ENCODE results near the gene DST. TPM values are rescaled to one million over a fixed set of nuclear protein-coding genes. Genes with fewer than 3 reads are reported as not detected.

Gene DST
- total RNA-seq, 1 experiment from 2014 or later, result 91.9 TPM

DNA sequence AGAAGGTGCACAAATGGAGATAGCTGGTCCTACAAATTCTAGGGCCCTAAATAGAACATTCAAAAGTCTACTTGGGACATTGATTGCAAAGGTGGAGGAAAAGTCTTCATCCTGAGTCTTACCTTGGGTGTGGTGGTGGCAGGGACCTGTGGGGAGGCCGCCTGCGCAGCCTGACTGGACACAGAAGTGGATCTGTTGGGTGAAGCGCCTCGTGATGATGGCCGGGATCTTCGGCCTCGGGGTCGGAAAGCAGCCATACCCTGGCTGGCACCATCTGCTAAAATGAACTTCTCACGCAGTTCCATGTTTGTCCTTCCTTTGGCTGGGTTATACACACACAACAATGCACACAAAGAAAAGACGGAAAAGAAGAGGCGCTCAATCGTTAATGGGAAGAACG is 179.2 kb downstream of the DST start:
- Histone ChIP-seq H3K9me3 (ENCODE audit: control insufficient read depth, low read depth, low read length) (no peaks in the 10 kb centered on the region), H3K9ac (ENCODE audit: extremely low read depth, insufficient read length, low read length) (no peak overlapping the region), H3K14ac (ENCODE audit: insufficient read depth, low read length) (no peak overlapping the region), H3K4me1 (ENCODE audit: insufficient read depth, low read length) (no peaks in the 10 kb centered on the region), H3K4me2 (ENCODE audit: insufficient read depth, insufficient read length, low read length) (no peak overlapping the region), H3K79me1 (ENCODE audit: insufficient read depth, low read depth, low read length, poor library complexity, severe bottlenecking) (no peaks in the 10 kb centered on the region), H2AK5ac (ENCODE audit: insufficient read length, low read length) (no peak overlapping the region), H4K91ac (ENCODE audit: insufficient read length, low read depth, low read length) (no peak overlapping the region), H2BK5ac (ENCODE audit: insufficient read length, low read length) (no peak overlapping the region), H3K4ac (ENCODE audit: low read depth, low read length) (no peak overlapping the region), H2BK20ac (ENCODE audit: low read depth, low read length, poor library complexity, severe bottlenecking) (no peak overlapping the region), H3K18ac (ENCODE audit: insufficient read length, low read depth, low read length) (no peak overlapping the region), H3K56ac (ENCODE audit: insufficient read length, low read depth, low read length) (no peak overlapping the region), H3K27me3 (ENCODE audit: insufficient read depth, low read length) (no peaks in the 10 kb centered on the region), H3K79me2 (ENCODE audit: insufficient read depth, low read length) (no peaks in the 10 kb centered on the region), H3K23me2 (ENCODE audit: insufficient read length, low read depth, low read length, poor library complexity, severe bottlenecking) (no peaks in the 10 kb centered on the region), H2AFZ (ENCODE audit: low read length) (no peak overlapping the region), H2BK12ac (ENCODE audit: insufficient read length, low read depth, low read length) (no peak overlapping the region), H3T11ph (ENCODE audit: low read length) (no peak overlapping the region), H3K27ac (ENCODE audit: insufficient read length, low read depth, low read length) (no peak overlapping the region), H4K20me1 (ENCODE audit: control insufficient read depth, insufficient read depth, insufficient read length) (no peaks in the 10 kb centered on the region), H2BK120ac (ENCODE audit: low read depth, low read length, poor library complexity, severe bottlenecking) (no peak overlapping the region), H4K5ac (ENCODE audit: insufficient read length, low read depth, low read length) (no peak overlapping the region), H3K23ac (ENCODE audit: insufficient read length, low read depth, low read length) (no peak overlapping the region), H2BK15ac (ENCODE audit: low read depth, low read length) (no peak overlapping the region), H4K8ac (replicated peaks; ENCODE audit: insufficient read length, low read depth, low read length) (no peak overlapping the region)
- TF ChIP-seq, protein P1, sequence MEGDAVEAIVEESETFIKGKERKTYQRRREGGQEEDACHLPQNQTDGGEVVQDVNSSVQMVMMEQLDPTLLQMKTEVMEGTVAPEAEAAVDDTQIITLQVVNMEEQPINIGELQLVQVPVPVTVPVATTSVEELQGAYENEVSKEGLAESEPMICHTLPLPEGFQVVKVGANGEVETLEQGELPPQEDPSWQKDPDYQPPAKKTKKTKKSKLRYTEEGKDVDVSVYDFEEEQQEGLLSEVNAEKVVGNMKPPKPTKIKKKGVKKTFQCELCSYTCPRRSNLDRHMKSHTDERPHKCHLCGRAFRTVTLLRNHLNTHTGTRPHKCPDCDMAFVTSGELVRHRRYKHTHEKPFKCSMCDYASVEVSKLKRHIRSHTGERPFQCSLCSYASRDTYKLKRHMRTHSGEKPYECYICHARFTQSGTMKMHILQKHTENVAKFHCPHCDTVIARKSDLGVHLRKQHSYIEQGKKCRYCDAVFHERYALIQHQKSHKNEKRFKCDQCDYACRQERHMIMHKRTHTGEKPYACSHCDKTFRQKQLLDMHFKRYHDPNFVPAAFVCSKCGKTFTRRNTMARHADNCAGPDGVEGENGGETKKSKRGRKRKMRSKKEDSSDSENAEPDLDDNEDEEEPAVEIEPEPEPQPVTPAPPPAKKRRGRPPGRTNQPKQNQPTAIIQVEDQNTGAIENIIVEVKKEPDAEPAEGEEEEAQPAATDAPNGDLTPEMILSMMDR (conservative IDR thresholded peaks at IDR 0.05), result no peak
- no CpG with 5 or more reads among the region's 13 CpGs for WGBS (ENCODE audit: extremely low coverage, insufficient read length, low lambda C conversion rate)
- H3K4me1 Mint-ChIP-seq, result peaks cover 0 to 6% of the 10 kb centered on the region in 2 experiments; a peak in 2 of 4 replicates
- H3K27me3 Mint-ChIP-seq (ENCODE audit: low read depth), result no peaks in the 10 kb centered on the region
- peaks cover 18 to 54% (median 52%) of the 10 kb centered on the region in 3 experiments for H3K36me3 Mint-ChIP-seq (ENCODE audit: insufficient read depth in 1 of 3, low read depth in 3 of 3)
- no peaks in the 10 kb centered on the region for H3K9me3 Mint-ChIP-seq
- peak overlapping the region in 2 of 3 experiments; percentile 68 to 84; a peak in 4 of 7 replicates for H3K27ac Mint-ChIP-seq
- no peak overlapping the region for H3K4me3 Mint-ChIP-seq
- DNase-seq, result no peak
